Epithelial cell of proximal tubule (primary cell): ENCODE measurements around the gene HAL. TPM values are rescaled to one million over a fixed set of nuclear protein-coding genes. Genes with fewer than 3 reads are reported as not detected.
"Not testable (repeated sequence)": the region's sequence is repeated elsewhere in the genome, so short reads cannot be mapped to it uniquely, and the experiment has no call there.

Experiments
- DNase-seq: peaks from one replicate; pipeline ENCODE4 v3.0.0-alpha.2; 2011; ENCODE audit warnings: low read depth
- H3K4me3 ChIP-seq: 2 replicates; pipeline ENCODE4 v1.5.1; 2011; ENCODE audit warnings: low read depth, mild to moderate bottlenecking, low read length
- total RNA-seq: library from RNA; depleted of rRNA; stranded (reverse); fragments of >200 nt; gene quantifications from 2 replicates; pipeline ENCODE4 v1.2.3, GENCODE V29; 2015
- TF ChIP-seq, protein P1 (sequence below): conservative IDR thresholded peaks from 2 replicates; pipeline ENCODE4 v1.5.1; 2012; ENCODE audit warnings: low read depth, mild to moderate bottlenecking, low read length

HAL gene
- total RNA-seq, 1 donor from 2014 or later = 0.23 TPM

DNA sequence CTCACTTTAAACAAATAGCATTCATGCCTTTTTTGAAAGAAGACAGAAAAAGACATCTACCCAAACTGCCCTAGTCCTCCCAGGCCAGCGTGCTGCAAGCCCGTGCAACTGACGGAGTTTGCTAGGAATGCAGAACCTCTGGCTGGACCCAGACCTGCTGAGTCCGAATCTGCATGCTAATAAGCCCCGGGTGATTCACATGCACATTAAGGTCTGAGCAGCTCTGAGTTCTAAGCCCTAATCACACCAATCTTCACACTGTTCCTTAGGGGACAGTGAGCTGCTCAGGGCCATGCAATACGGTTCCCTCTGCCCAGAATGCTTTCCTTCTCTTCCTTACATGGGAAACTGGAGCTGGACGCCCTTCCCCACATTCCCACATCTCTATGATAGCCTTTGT lies 25.2 kb downstream of the HAL start:
- DNase-seq = peak; percentile 29
- no peak overlapping the region for H3K4me3 ChIP-seq
- TF ChIP-seq, protein P1, sequence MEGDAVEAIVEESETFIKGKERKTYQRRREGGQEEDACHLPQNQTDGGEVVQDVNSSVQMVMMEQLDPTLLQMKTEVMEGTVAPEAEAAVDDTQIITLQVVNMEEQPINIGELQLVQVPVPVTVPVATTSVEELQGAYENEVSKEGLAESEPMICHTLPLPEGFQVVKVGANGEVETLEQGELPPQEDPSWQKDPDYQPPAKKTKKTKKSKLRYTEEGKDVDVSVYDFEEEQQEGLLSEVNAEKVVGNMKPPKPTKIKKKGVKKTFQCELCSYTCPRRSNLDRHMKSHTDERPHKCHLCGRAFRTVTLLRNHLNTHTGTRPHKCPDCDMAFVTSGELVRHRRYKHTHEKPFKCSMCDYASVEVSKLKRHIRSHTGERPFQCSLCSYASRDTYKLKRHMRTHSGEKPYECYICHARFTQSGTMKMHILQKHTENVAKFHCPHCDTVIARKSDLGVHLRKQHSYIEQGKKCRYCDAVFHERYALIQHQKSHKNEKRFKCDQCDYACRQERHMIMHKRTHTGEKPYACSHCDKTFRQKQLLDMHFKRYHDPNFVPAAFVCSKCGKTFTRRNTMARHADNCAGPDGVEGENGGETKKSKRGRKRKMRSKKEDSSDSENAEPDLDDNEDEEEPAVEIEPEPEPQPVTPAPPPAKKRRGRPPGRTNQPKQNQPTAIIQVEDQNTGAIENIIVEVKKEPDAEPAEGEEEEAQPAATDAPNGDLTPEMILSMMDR = no peak

DNA sequence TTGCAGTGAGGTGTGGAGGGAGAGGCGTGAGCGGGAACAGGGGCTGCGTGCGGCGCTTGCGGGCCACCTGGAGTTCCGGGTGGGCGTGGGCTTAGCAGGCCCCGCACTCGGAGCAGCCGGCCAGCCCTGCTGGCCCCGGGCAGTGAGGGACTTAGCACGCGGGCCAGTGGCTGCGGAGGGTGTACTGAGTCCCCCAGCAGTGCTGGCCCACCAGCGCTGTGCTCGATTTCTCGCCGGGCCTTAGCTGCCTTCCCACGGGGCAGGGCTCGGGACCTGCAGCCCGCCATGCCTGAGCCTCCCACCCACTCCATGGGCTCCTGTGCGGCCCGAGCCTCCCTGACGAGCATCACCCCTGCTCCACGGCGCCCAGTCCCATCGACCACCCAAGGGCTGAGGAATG lies 27.0 kb downstream of the HAL start:
- not testable (repeated sequence) for DNase-seq, H3K4me3 ChIP-seq

DNA sequence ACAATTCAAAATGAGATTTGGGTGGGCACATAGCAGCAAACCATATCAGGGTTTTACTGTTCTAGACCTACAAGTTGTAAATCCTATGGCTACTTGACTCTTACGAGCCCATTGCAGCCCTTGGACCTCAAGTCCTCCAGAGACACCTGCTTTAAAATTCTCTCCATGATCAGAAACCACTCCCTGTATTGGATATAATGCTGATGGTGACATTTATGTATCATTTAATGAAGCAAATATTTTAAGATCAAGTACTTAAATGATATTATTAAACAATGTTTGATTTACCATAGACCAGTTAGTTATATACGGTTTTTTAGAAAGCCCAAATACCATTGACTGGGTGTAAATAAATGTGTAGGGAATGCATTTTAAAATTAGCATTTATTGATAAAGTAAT lies 28.8 kb downstream of the HAL start:
- no peak for DNase-seq
- no peak overlapping the region for H3K4me3 ChIP-seq
- TF ChIP-seq, protein P1 = no peak

DNA sequence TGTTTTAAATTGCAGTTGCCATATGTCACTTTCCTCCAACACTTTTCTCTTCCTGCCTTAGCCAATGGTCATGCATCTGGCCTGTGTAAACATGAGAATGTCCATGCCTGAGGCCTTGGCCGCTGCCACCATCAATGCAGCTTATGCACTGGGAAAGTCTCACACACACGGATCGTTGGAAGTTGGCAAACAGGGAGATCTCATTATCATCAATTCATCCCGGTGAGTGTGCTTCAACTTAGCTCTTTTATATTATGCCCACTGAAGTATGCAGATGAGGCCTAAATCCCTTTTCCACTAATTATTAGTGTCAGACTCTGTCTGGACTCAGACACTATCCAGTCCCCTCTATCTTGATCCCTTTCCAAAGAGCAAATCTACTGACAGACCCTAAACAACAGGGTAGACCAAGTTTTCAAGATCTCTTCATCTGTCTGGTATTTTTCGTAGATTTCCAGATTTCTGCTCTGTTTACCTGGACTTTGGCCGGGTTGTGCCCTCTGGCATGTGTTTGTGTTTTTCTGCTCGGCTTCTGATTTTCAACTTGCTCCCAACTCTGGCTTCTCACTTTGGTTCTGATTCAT lies 29.8 kb downstream of the HAL start:
- H3K4me3 ChIP-seq = no peak overlapping the region
- TF ChIP-seq, protein P1 = no peak
- no peak for DNase-seq

DNA sequence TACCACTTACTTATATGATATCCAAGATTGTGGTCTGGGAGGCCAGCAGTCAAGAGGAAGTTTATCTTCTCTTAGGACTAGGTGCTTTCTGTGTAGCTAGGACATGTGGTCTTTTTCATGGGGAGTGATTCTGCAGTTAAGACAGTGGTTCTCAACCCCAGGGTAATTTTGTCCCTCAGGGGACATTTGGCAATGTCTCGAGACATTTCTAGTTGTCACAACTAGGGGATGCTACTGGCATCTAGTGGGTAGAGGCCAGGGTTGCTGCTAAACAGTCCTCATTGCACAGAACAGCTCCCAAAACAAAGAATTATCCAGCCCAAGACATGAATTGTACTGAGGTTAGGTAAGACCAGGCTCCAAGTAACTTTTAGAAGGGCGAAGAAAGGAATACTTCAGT lies 33.0 kb downstream of the HAL start:
- no peak overlapping the region for H3K4me3 ChIP-seq
- no peak for DNase-seq
- TF ChIP-seq, protein P1 = peak; percentile 22

DNA sequence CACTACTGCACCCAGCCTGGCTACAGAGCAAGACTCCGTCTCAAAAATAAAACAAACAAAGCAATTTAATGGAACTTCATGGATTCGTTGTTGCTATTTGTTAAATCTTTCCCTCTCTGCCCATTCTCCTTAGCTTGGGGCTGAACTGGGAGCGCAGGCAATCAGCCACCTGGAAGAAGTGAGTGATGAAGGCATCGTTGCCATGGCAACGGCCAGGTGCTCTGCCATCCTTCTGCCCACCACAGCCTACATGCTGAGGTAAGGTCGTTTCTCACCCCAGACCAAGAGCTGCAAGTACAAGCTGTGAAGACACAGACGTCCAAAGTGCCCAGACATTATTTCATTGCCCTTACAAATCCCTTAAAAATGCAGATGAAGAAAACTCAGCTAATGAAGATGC lies 33.9 kb downstream of the HAL start:
- no peak for DNase-seq
- no peak overlapping the region for H3K4me3 ChIP-seq
- TF ChIP-seq, protein P1 = no peak

DNA sequence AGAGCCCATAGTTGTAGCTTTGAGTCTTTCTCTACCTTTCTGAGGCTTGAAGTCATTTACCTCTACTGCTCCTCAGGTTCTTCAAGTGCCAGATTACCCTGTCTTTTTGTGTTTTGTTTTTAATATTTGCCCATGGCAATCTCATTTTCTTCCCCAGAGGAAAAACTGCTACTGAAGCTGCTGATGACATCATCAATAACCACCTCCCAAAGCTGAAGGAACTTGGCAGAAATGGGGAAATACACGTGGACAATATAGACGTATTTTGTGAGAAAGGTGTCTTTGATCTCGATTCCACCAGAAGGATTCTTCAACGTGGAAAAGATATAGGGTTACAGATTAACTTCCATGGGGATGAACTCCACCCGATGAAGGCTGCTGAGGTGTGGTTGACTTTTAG lies 35.9 kb downstream of the HAL start:
- DNase-seq = no peak
- no peak overlapping the region for H3K4me3 ChIP-seq
- TF ChIP-seq, protein P1 = no peak
